ENCODE data around the gene CIDEC. TPM values are rescaled to one million over a fixed set of nuclear protein-coding genes. Genes with fewer than 3 reads are reported as not detected.
"Not testable (repeated sequence)": the region's sequence is repeated elsewhere in the genome, so short reads cannot be mapped to it uniquely, and the experiment has no call there.

Gene CIDEC
- polyA plus RNA-seq, 1 donor from 2014 or later: not detected

- Histone ChIP-seq H3K4me2 (ENCODE audit: low read length) (no peak overlapping the region), H3K9me3 (ENCODE audit: low read length) (no peaks in the 10 kb centered on the region), H4K20me1 (ENCODE audit: insufficient read depth) (no peaks in the 10 kb centered on the region), H2AFZ (ENCODE audit: low read depth, low read length) (no peak overlapping the region), H3K9me2 (ENCODE audit: insufficient read depth, low read length) (no peaks in the 10 kb centered on the region), H3K79me2 (replicated peaks; ENCODE audit: insufficient read depth, low read length) (no peaks in the 10 kb centered on the region), H3K27me3 (ENCODE audit: insufficient read depth, low read depth, low read length) (no peaks in the 10 kb centered on the region), H3K9ac (ENCODE audit: low read length) (no peak overlapping the region), H3F3A (ENCODE audit: insufficient read depth, low read length, poor library complexity, severe bottlenecking) (no peaks in the 10 kb centered on the region), H3K36me3 (ENCODE audit: insufficient read depth, low read length) (no peaks in the 10 kb centered on the region), H3K27ac (ENCODE audit: low read length) (no peak overlapping the region), H3K4me3 (ENCODE audit: low read length) (no peak overlapping the region)
- TF ChIP-seq RAD21 (conservative IDR thresholded peaks at IDR 0.05) (no peak), TAF1 (IDR thresholded peaks at IDR 0.05; ENCODE audit: low read depth) (no peak), REST (IDR thresholded peaks at IDR 0.05; ENCODE audit: borderline replicate concordance) (no peak)
Observed at GRCh38 chr3:9875448-9875847, 4.6 kb downstream of the CIDEC start.

GRCh38 chr3:9872067-9872466 lies 8.0 kb downstream of the CIDEC start:
- H3K27ac ChIP-seq (ENCODE audit: low read length); H3K9me2 ChIP-seq (ENCODE audit: insufficient read depth, low read length): not testable (repeated sequence)

GRCh38 chr3:9870978-9871377 lies 9.1 kb downstream of the CIDEC start:
- Histone ChIP-seq H3K9me3 (ENCODE audit: low read length) (no peaks in the 10 kb centered on the region), H3K36me3 (ENCODE audit: insufficient read depth, low read length) (no peaks in the 10 kb centered on the region), H3K79me2 (replicated peaks; ENCODE audit: insufficient read depth, low read length) (no peaks in the 10 kb centered on the region), H3K27ac (ENCODE audit: low read length) (no peak overlapping the region), H3K4me3 (ENCODE audit: low read length) (no peak overlapping the region), H2AFZ (ENCODE audit: low read depth, low read length) (no peak overlapping the region), H4K20me1 (ENCODE audit: insufficient read depth) (no peaks in the 10 kb centered on the region), H3F3A (ENCODE audit: insufficient read depth, low read length, poor library complexity, severe bottlenecking) (no peaks in the 10 kb centered on the region), H3K9ac (ENCODE audit: low read length) (no peak overlapping the region), H3K27me3 (ENCODE audit: insufficient read depth, low read depth, low read length) (no peaks in the 10 kb centered on the region), H3K4me2 (ENCODE audit: low read length) (no peak overlapping the region), H3K9me2 (ENCODE audit: insufficient read depth, low read length) (no peaks in the 10 kb centered on the region)
- TF ChIP-seq SMC3 (conservative IDR thresholded peaks at IDR 0.05; ENCODE audit: poor library complexity) (no peak), POLR2AphosphoS5 (IDR thresholded peaks at IDR 0.05) (no peak), REST (IDR thresholded peaks at IDR 0.05; ENCODE audit: borderline replicate concordance) (no peak), MXI1 (conservative IDR thresholded peaks at IDR 0.05; ENCODE audit: poor library complexity, severe bottlenecking) (no peak), CTCF (IDR thresholded peaks at IDR 0.05; ENCODE audit: poor library complexity, severe bottlenecking) (no peak), TAF1 (IDR thresholded peaks at IDR 0.05; ENCODE audit: low read depth) (no peak), RAD21 (conservative IDR thresholded peaks at IDR 0.05) (no peak), EZH2 (IDR thresholded peaks at IDR 0.05; ENCODE audit: borderline replicate concordance, insufficient read depth, low read length, poor library complexity, severe bottlenecking) (no peak), EP300 (conservative IDR thresholded peaks at IDR 0.05; ENCODE audit: poor library complexity, severe bottlenecking) (no peak)

More at GRCh38 chr3:9872067-9872466, 8.0 kb downstream of the CIDEC start:
- not testable (repeated sequence) for H3K36me3 ChIP-seq (ENCODE audit: insufficient read depth, low read length); H3K4me2 ChIP-seq (ENCODE audit: low read length); H3F3A ChIP-seq (ENCODE audit: insufficient read depth, low read length, poor library complexity, severe bottlenecking); H2AFZ ChIP-seq (ENCODE audit: low read depth, low read length); H3K9me3 ChIP-seq (ENCODE audit: low read length); H3K27me3 ChIP-seq (ENCODE audit: insufficient read depth, low read depth, low read length); H3K4me3 ChIP-seq (ENCODE audit: low read length); H3K79me2 ChIP-seq (replicated peaks; ENCODE audit: insufficient read depth, low read length); H4K20me1 ChIP-seq (ENCODE audit: insufficient read depth); H3K9ac ChIP-seq (ENCODE audit: low read length)
